ENCODE results near the gene CLIC3.

The CLIC3 gene

GRCh38 chr9:137030538-137031527, 34.5 kb upstream of the CLIC3 start:
- DNase-seq: peak; percentile 13 to 37

GRCh38 chr9:137030006-137030405, 33.6 kb upstream of the CLIC3 start:
- no peak for DNase-seq

GRCh38 chr9:137029058-137029936, 32.9 kb upstream of the CLIC3 start:
- DNase-seq: peak; percentile 66 to 76

GRCh38 chr9:137028263-137029057, 32.1 kb upstream of the CLIC3 start:
- peak; percentile 60 to 64 for DNase-seq

GRCh38 chr9:137027369-137028262, 31.2 kb upstream of the CLIC3 start, which contains the start of gene ABCA2:
Gene ABCA2 (minus strand): TSS chr9:137028237. CDS start chr9:137028140, 97 bp downstream.
- DNase-seq: no peak

GRCh38 chr9:137026828-137027227, 30.5 kb upstream of the CLIC3 start:
- DNase-seq: no peak

GRCh38 chr9:137026384-137026783, 30.0 kb upstream of the CLIC3 start:
- no peak for DNase-seq

GRCh38 chr9:137025517-137025966, 29.2 kb upstream of the CLIC3 start:
- DNase-seq: no peak

GRCh38 chr9:137023583-137023991, 27.2 kb upstream of the CLIC3 start:
- DNase-seq: no peak

GRCh38 chr9:137023157-137023556, 26.8 kb upstream of the CLIC3 start:
- DNase-seq: no peak

GRCh38 chr9:137022662-137023008, 26.3 kb upstream of the CLIC3 start:
- DNase-seq: no peak

- DNase-seq: peak; percentile 67 to 78
These were observed 25.8 kb upstream of the CLIC3 start for GRCh38 chr9:137021979-137022661.

- DNase-seq: no peak
These were observed 25.2 kb upstream of the CLIC3 start for GRCh38 chr9:137021568-137021978.

- no peak for DNase-seq
These were observed 24.6 kb upstream of the CLIC3 start for GRCh38 chr9:137020771-137021567.

- DNase-seq: no peak
These were observed 23.7 kb upstream of the CLIC3 start for GRCh38 chr9:137019891-137020683.

GRCh38 chr9:137018761-137019559, 22.6 kb upstream of the CLIC3 start:
- DNase-seq: no peak

- no peak for DNase-seq
These were observed 21.6 kb upstream of the CLIC3 start for GRCh38 chr9:137017791-137018497.

GRCh38 chr9:137017071-137017470, 20.7 kb upstream of the CLIC3 start:
- DNase-seq: no peak
